Stomach (tissue), 9 donors: ENCODE results near the gene ICAM5. TPM values are rescaled to one million over a fixed set of nuclear protein-coding genes. Genes with fewer than 3 reads are reported as not detected.
A peak's percentile ranks its signal among the peaks of the same experiment; 100 is the strongest.

Experiments used
- DNase-seq, 2 donors: peaks; one replicate each; pipeline versions ENCODE4 v3.0.0 to v3.0.0-alpha.2; 2013 to 2019
- H3K27ac ChIP-seq, 5 donors: fragments of 200-600 bp in 4 of 5; sonication (generic) in 4 of 5; one replicate each; pipeline ENCODE4 v1.5.1; 2013 to 2019; ENCODE audit warnings: mild to moderate bottlenecking in 1 of 5, moderate library complexity in 1 of 5
- H3K27me3 ChIP-seq, 3 donors: fragments of 200-600 bp; sonication (generic); one replicate each; pipeline ENCODE4 v1.5.1; 2017 to 2019; ENCODE audit warnings: mixed run types in 1 of 3
- H3K36me3 ChIP-seq, 4 donors: fragments of 200-600 bp; sonication (generic); 1 replicate in 3 of 4; 2 replicates in 1 of 4; pipeline ENCODE4 v1.5.1; 2016 to 2019
- H3K4me1 ChIP-seq, 4 donors: fragments of 200-600 bp; sonication (generic); one replicate each; pipeline ENCODE4 v1.5.1; 2016 to 2019
- H3K4me3 ChIP-seq, 4 donors: fragments of 200-600 bp; sonication (generic) in 3 of 4; one replicate each; pipeline ENCODE4 v1.5.1; 2016 to 2019; ENCODE audit warnings: mild to moderate bottlenecking in 1 of 4
- H3K9me3 ChIP-seq, 4 donors: fragments of 200-600 bp; sonication (generic); one replicate each; pipeline ENCODE4 v1.5.1; 2016 to 2019
- EP300 ChIP-seq: sonication (generic); formaldehyde crosslinking; IDR thresholded peaks from one replicate; pipeline ENCODE4 v1.6.1; 2017; ENCODE audit warnings: antibody characterized with exemption
- POLR2A ChIP-seq, 4 donors: fragments of 450-650 bp; IDR thresholded peaks; one replicate each; pipeline ENCODE4 v1.6.1; 2016; ENCODE audit warnings: antibody characterized with exemption in 4 of 4, control low read depth in 2 of 4, mild to moderate bottlenecking in 1 of 4, moderate library complexity in 1 of 4
- POLR2AphosphoS5 ChIP-seq, 3 donors: sonication (generic); formaldehyde crosslinking; IDR thresholded peaks; one replicate each; pipeline ENCODE4 v1.6.1; 2016; ENCODE audit warnings: antibody characterized with exemption in 3 of 3
- WGBS, 5 donors: extraction: QIAGEN DNeasy Blood & Tissue Kit in 3 of 5; methylation state at CpG; one replicate each; pipeline versions ENCODE4 v1.1.5 to v1.1.7; 2013 to 2018; 5-methylcytosine and 5-hydroxymethylcytosine counted together
- intact Hi-C: fragments of 100-400 bp; cut with DNase I; formaldehyde crosslinking; loops from one replicate; pipeline ENCODE4 v1.15.1; 2023; ENCODE audit warnings: low total_unique reads
- polyA plus RNA-seq, 3 donors: library from polyadenylated mRNA; stranded (reverse); fragments of 200-250 nt; gene quantifications; one replicate each; pipeline ENCODE4 v1.2.3, GENCODE V29; 2013
- total RNA-seq, 5 donors: library from RNA; depleted of rRNA; stranded (reverse); fragments of >200 nt; gene quantifications; one replicate each; pipeline versions ENCODE4 v1.1.0 to v1.2.3, GENCODE V29; 2014 to 2016
- TF ChIP-seq, protein P1 (sequence below), 7 experiments: fragments of 450-650 bp in 4 of 7; fragments of 200-600 bp in 3 of 7; sonication (generic) in 3 of 7; IDR thresholded peaks; one replicate each; pipeline ENCODE4 v1.5.1; 2016 to 2019; ENCODE audit warnings: antibody characterized with exemption in 7 of 7, control low read depth in 2 of 7, mild to moderate bottlenecking in 1 of 7
- donor health status: healthy with polysubstance abuse.
- donor health status: Bipolar disorder and iron deficiency.
- donor health status: healthy.

Gene ICAM5
- total and polyA plus RNA-seq, 8 donors = 0.12 to 0.50 (median 0.45) TPM; not detected in 5

- DNase-seq = peak in 1 of 2 donors; percentile 55
- Histone ChIP-seq H3K36me3 (peaks cover 32 to 39% (median 33%) of the 10 kb centered on the region in 4 donors), H3K9me3 (no peaks in the 10 kb centered on the region), H3K4me3 (peak overlapping the region; percentile 81 to 83 (median 82)), H3K27me3 (no peaks in the 10 kb centered on the region), H3K27ac (peak overlapping the region in 4 of 5 donors; percentile 88 to 96 (median 92)), H3K4me1 (peaks cover 17 to 40% (median 37%) of the 10 kb centered on the region in 4 donors)
- TF ChIP-seq POLR2A (IDR thresholded peaks at IDR 0.05) = no peak
- TF ChIP-seq, protein P1, sequence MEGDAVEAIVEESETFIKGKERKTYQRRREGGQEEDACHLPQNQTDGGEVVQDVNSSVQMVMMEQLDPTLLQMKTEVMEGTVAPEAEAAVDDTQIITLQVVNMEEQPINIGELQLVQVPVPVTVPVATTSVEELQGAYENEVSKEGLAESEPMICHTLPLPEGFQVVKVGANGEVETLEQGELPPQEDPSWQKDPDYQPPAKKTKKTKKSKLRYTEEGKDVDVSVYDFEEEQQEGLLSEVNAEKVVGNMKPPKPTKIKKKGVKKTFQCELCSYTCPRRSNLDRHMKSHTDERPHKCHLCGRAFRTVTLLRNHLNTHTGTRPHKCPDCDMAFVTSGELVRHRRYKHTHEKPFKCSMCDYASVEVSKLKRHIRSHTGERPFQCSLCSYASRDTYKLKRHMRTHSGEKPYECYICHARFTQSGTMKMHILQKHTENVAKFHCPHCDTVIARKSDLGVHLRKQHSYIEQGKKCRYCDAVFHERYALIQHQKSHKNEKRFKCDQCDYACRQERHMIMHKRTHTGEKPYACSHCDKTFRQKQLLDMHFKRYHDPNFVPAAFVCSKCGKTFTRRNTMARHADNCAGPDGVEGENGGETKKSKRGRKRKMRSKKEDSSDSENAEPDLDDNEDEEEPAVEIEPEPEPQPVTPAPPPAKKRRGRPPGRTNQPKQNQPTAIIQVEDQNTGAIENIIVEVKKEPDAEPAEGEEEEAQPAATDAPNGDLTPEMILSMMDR (IDR thresholded peaks at IDR 0.05) = no peak
- TF ChIP-seq POLR2AphosphoS5 (IDR thresholded peaks at IDR 0.05) = no peak
- no peak for TF ChIP-seq EP300
- 27 to 31% (median 28%) methylated on average over 12 to 18 of the region's 18 CpGs for WGBS, 5 donors
- intact Hi-C loops = no loop called here
These were observed 42.6 kb downstream of the ICAM5 start for GRCh38 chr19:10332158-10332964.

GRCh38 chr19:10332965-10333757 is 43.4 kb downstream of the ICAM5 start, which contains the start of gene RAVER1:
RAVER1 (minus strand) TSS chr19:10333529; CDS start chr19:10333507, 22 bp downstream.
- no peaks in the 10 kb centered on the region for H3K27me3 ChIP-seq
- no peaks in the 10 kb centered on the region for H3K9me3 ChIP-seq
- peaks cover 24 to 31% (median 25%) of the 10 kb centered on the region in 4 donors for H3K36me3 ChIP-seq
- WGBS, 5 donors = 0 to 1% (median 0%) methylated on average over 44 to 82 of the region's 82 CpGs
- intact Hi-C loops = no loop called here
- peak within 1 kb of the TSS; percentile 81 to 83 (median 82) for H3K4me3 ChIP-seq
- H3K27ac ChIP-seq = peak within 1 kb of the TSS; percentile 88 to 96 (median 90)
- peaks cover 17 to 40% (median 37%) of the 10 kb centered on the region in 4 donors for H3K4me1 ChIP-seq
- TF ChIP-seq EP300 = peak; percentile 27
- TF ChIP-seq POLR2AphosphoS5 (IDR thresholded peaks at IDR 0.05) = peak; percentile 37 to 84 (median 78)
- TF ChIP-seq, protein P1 (IDR thresholded peaks at IDR 0.05) = no peak
- DNase-seq = peak; percentile 99 to 100

DNA sequence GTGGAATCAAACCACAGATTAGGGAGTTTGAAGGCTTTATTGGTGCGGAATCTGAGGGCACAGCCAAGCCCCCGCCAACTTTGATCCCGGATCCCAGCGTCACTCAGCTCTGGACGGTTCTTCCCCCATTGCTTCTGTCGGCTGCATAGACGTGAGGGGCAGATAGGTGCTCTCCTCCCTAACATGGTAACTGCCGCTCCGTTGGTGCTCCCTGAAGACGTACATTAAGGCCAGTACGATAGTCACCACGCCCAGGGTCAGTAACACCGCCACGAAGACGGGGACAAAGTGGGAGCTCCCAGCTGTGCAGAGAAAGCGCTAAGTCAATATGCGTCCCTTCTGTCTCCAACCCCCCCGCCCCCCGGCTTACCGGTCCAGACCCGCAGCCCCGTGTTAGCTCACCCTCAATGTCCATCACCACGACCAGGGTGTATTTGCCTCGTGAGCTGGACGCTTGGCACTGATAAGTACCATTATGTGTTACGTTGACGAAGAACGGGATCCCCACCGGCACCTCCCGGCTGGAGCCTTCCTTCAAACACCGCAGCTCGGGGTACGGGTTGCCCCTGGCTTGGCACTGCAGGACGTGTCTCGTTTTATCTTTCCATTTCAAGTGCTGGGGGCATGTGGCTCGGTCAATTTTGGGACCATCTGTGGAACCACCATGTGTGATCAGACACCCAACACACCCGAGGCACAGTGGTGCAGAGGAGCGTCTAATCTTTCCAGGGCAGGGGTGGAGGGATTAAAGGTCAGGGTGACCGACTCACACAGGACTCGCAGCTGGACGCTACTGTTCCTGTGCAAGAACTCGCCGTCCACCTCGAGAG is 44.2 kb downstream of the ICAM5 start:
- Histone ChIP-seq H3K9me3 (no peaks in the 10 kb centered on the region), H3K36me3 (peaks cover 16 to 23% (median 17%) of the 10 kb centered on the region in 4 donors), H3K27ac (peak overlapping the region; percentile 88 to 96 (median 90)), H3K27me3 (no peaks in the 10 kb centered on the region), H3K4me1 (peaks cover 17 to 40% (median 37%) of the 10 kb centered on the region in 4 donors), H3K4me3 (peak overlapping the region; percentile 81 to 83 (median 82))
- TF ChIP-seq EP300 (no peak), POLR2A (IDR thresholded peaks at IDR 0.05) (no peak), POLR2AphosphoS5 (IDR thresholded peaks at IDR 0.05) (no peak)
- TF ChIP-seq, protein P1 (IDR thresholded peaks at IDR 0.05) = no peak
- DNase-seq = no peak
- WGBS, 5 donors = 4 to 18% (median 11%) methylated on average over 25 to 44 of the region's 44 CpGs
- intact Hi-C loops = no loop called here
